ENCODE data around the gene ZNF474. TPM values are rescaled to one million over a fixed set of nuclear protein-coding genes. Genes with fewer than 3 reads are reported as not detected.

ZNF474 gene
- total RNA-seq, 1 experiment from 2014 or later, result 0.56 TPM

DNA sequence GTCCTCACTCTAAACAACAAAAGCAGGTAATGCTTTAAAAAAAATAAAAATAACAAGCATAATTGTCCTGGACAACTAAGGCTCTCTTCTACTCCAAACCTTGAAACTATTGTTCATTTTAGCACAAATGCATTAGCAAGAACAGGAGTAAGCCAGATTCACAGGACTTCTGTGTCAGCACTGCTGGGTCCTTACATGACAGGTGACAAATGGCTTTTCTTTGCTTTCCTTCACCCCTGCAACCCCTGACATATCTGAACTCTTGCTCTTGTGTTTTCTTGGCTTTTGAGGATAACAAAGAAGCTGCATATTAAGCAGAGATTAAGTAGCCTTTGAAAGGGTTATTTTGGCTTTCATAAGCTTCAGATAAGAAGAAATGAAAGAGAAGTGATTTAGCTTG, 71.1 kb downstream of the ZNF474 start:
- H3K4me1 Mint-ChIP-seq (ENCODE audit: insufficient read depth, unreplicated experiment), result no peaks in the 10 kb centered on the region
- DNase-seq (ENCODE audit: unreplicated experiment), result no peak
- H3K27me3 Mint-ChIP-seq (ENCODE audit: insufficient read depth, unreplicated experiment), result peaks cover 20% of the 10 kb centered on the region
- H3K36me3 Mint-ChIP-seq (ENCODE audit: insufficient read depth, unreplicated experiment), result no peaks in the 10 kb centered on the region
- no peaks in the 10 kb centered on the region for H3K9me3 Mint-ChIP-seq (ENCODE audit: unreplicated experiment)
- CTCF ChIA-PET, result interaction anchor here (0.6 to 14.1 kb wide), 9 partner anchors 8 to 288 kb away, joined by 3 to 402 read pairs (median 6); no protein-coding TSS in a partner anchor
- POLR2A ChIA-PET, result interaction anchor here (0.6 to 1.4 kb wide), 3 partner anchors 18 to 646 kb away, joined by 3 to 4 read pairs (median 3); no protein-coding TSS in a partner anchor
- no peak overlapping the region for H3K27ac Mint-ChIP-seq (ENCODE audit: low read depth, unreplicated experiment)
- H3K4me3 Mint-ChIP-seq (ENCODE audit: unreplicated experiment), result no peak overlapping the region
- TF ChIP-seq, protein P1, sequence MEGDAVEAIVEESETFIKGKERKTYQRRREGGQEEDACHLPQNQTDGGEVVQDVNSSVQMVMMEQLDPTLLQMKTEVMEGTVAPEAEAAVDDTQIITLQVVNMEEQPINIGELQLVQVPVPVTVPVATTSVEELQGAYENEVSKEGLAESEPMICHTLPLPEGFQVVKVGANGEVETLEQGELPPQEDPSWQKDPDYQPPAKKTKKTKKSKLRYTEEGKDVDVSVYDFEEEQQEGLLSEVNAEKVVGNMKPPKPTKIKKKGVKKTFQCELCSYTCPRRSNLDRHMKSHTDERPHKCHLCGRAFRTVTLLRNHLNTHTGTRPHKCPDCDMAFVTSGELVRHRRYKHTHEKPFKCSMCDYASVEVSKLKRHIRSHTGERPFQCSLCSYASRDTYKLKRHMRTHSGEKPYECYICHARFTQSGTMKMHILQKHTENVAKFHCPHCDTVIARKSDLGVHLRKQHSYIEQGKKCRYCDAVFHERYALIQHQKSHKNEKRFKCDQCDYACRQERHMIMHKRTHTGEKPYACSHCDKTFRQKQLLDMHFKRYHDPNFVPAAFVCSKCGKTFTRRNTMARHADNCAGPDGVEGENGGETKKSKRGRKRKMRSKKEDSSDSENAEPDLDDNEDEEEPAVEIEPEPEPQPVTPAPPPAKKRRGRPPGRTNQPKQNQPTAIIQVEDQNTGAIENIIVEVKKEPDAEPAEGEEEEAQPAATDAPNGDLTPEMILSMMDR (IDR thresholded peaks at IDR 0.05; ENCODE audit: unreplicated experiment), result no peak
- intact Hi-C loops (cut with micrococcal nuclease), result no loop called here
- no TSS peak for BruUV-seq (replicated peaks)

DNA sequence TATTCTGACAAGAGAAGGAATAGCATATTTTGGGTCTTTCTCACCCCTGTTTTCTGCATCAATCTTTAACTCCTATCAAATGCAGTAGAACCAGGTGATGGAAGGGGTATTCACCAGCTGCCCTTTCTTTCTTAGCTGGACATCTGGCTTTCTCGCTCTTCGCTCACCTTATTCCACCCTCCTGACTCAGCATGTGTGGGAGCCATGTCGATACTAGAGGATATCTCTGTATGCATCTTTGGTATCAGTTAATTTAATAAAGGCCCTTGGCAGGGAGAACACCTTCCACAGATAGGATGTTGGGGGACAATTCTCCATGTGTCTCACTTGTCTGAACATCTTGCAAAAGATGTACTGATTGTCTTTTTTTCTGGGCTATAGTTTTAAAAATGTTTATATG, 71.5 kb downstream of the ZNF474 start:
- no TSS peak for BruUV-seq (replicated peaks)
- Mint-ChIP-seq H3K27me3 (ENCODE audit: insufficient read depth, unreplicated experiment) (peaks cover 20% of the 10 kb centered on the region), H3K4me3 (ENCODE audit: unreplicated experiment) (no peak overlapping the region), H3K4me1 (ENCODE audit: insufficient read depth, unreplicated experiment) (no peaks in the 10 kb centered on the region), H3K36me3 (ENCODE audit: insufficient read depth, unreplicated experiment) (no peaks in the 10 kb centered on the region), H3K9me3 (ENCODE audit: unreplicated experiment) (no peaks in the 10 kb centered on the region), H3K27ac (ENCODE audit: low read depth, unreplicated experiment) (no peak overlapping the region)
- TF ChIP-seq, protein P1 (IDR thresholded peaks at IDR 0.05; ENCODE audit: unreplicated experiment), result no peak
- DNase-seq (ENCODE audit: unreplicated experiment), result no peak
- POLR2A ChIA-PET, result interaction anchor here (0.6 to 1.4 kb wide), 3 partner anchors 18 to 646 kb away, joined by 3 to 4 read pairs (median 3); no protein-coding TSS in a partner anchor
- CTCF ChIA-PET, result interaction anchor here (0.6 to 14.1 kb wide), 10 partner anchors 8 to 1171 kb away, joined by 3 to 402 read pairs (median 5); no protein-coding TSS in a partner anchor
- intact Hi-C loops (cut with micrococcal nuclease), result no loop called here

DNA sequence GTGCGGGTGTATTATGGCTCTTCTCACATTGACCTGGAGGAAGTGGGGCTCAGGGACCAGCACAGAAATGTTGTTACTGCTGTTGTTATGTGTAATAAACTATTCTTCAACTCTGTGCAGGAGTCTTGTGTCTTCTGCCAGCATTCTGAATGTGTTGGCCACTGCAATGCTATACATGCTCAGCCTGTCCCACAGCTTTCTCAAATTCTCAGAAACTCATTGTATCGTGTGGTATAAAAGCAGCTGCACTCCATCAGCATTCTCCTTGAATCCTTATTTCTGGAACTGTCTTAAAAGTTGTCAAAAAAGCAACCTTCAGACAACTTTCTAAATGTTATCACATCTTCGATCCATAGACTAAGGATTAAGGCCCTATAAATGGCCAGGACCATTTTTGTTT, 72.0 kb downstream of the ZNF474 start:
- Mint-ChIP-seq H3K9me3 (ENCODE audit: unreplicated experiment) (no peaks in the 10 kb centered on the region), H3K4me3 (ENCODE audit: unreplicated experiment) (no peak overlapping the region), H3K27me3 (ENCODE audit: insufficient read depth, unreplicated experiment) (peaks cover 20% of the 10 kb centered on the region), H3K27ac (ENCODE audit: low read depth, unreplicated experiment) (no peak overlapping the region), H3K36me3 (ENCODE audit: insufficient read depth, unreplicated experiment) (no peaks in the 10 kb centered on the region), H3K4me1 (ENCODE audit: insufficient read depth, unreplicated experiment) (no peaks in the 10 kb centered on the region)
- no peak for DNase-seq (ENCODE audit: unreplicated experiment)
- TF ChIP-seq, protein P1 (IDR thresholded peaks at IDR 0.05; ENCODE audit: unreplicated experiment), result no peak
- POLR2A ChIA-PET, result interaction anchor here (0.8 to 1.4 kb wide), 2 partner anchors 17 to 201 kb away, joined by 3 to 4 read pairs; no protein-coding TSS in a partner anchor
- CTCF ChIA-PET, result interaction anchor here (0.6 to 14.1 kb wide), 9 partner anchors 9 to 1171 kb away, joined by 3 to 402 read pairs (median 6); no protein-coding TSS in a partner anchor
- intact Hi-C loops (cut with micrococcal nuclease), result no loop called here
- BruUV-seq (replicated peaks), result no TSS peak

DNA sequence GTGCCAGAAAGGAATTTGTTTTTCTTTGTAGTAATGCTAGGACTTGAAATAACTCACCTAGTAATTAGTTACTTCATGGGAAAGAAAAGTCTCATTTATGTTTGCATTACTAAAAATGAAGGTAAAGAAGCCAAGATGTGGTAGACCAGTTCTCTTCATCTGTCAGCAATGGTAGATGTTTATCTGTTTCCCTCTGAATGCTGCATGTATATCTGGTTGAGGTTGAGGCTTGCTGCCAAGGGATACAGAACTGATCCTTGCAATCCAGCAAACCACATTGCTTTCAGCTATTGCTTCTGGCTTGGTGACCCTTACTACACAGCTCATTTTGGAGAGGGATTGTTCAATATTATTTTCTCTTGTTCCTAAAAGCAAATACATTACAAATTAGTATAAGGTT, 73.6 kb downstream of the ZNF474 start:
- Mint-ChIP-seq H3K27me3 (ENCODE audit: insufficient read depth, unreplicated experiment) (peaks cover 19% of the 10 kb centered on the region), H3K4me1 (ENCODE audit: insufficient read depth, unreplicated experiment) (no peaks in the 10 kb centered on the region), H3K27ac (ENCODE audit: low read depth, unreplicated experiment) (no peak overlapping the region), H3K36me3 (ENCODE audit: insufficient read depth, unreplicated experiment) (no peaks in the 10 kb centered on the region), H3K4me3 (ENCODE audit: unreplicated experiment) (no peak overlapping the region), H3K9me3 (ENCODE audit: unreplicated experiment) (peaks cover 8% of the 10 kb centered on the region)
- intact Hi-C loops (cut with micrococcal nuclease), result no loop called here
- ChIA-PET CTCF (interaction anchor here (1.3 to 14.1 kb wide), 2 partner anchors 9 to 211 kb away, joined by 6 to 402 read pairs; no protein-coding TSS in a partner anchor), POLR2A (no interaction called here)
- TF ChIP-seq, protein P1 (IDR thresholded peaks at IDR 0.05; ENCODE audit: unreplicated experiment), result no peak
- no peak for DNase-seq (ENCODE audit: unreplicated experiment)
- no TSS peak for BruUV-seq (replicated peaks)

Other genes with a start within 250 kb of the ZNF474 start
- 18.0 and 21.4 TPM in 2 replicates for gene SRFBP1, start 167.6 kb upstream of the ZNF474 start, total RNA-seq (2022)
- 7.1 and 10.7 TPM in 2 replicates for gene LOX, start 51.3 kb upstream of the ZNF474 start, total RNA-seq (2022)
- 0.12 and 0.21 TPM in 2 replicates for gene SNCAIP, start 182.7 kb downstream of the ZNF474 start, total RNA-seq (2022)